HCT116 (cell line): Measurements from ENCODE around the gene SLTM.

Experiments
- EZH2 ChIP-seq: fragments of 200-600 bp; sonication (generic); IDR thresholded peaks from 2 replicates; pipeline ENCODE4 v1.6.1; 2017; ENCODE audit warnings: antibody characterized with exemption, mixed run types
- JUND ChIP-seq: IDR thresholded peaks from 2 replicates; pipeline ENCODE4 v1.6.1; 2012
- POLR2A ChIP-seq: IDR thresholded peaks from 2 replicates; pipeline ENCODE4 v1.7.0; 2011; ENCODE audit warnings: borderline replicate concordance; ENCODE audit not compliant: insufficient read depth, insufficient read length; ENCODE audit errors: extremely low read depth
- RAD21 ChIP-seq: IDR thresholded peaks from 2 replicates; pipeline ENCODE4 v1.6.1; 2012; ENCODE audit warnings: low read depth, mild to moderate bottlenecking
- SIN3A ChIP-seq: IDR thresholded peaks from 2 replicates; pipeline ENCODE4 v1.6.1; 2012; ENCODE audit warnings: low read depth
- YY1 ChIP-seq: IDR thresholded peaks from 2 replicates; pipeline ENCODE4 v1.6.1; 2011; ENCODE audit warnings: low read length, low read depth, moderate library complexity, mild to moderate bottlenecking; ENCODE audit not compliant: insufficient replicate concordance; ENCODE audit errors: extremely low read depth
- TF ChIP-seq, protein P1 (sequence below): IDR thresholded peaks from 2 replicates; pipeline ENCODE4 v1.6.1; 2012
- TF ChIP-seq, protein P2 (sequence below), 3 experiments: fragments of 200-600 bp in 1 of 3; sonication (generic) in 1 of 3; IDR thresholded peaks in 2 of 3; conservative IDR thresholded peaks in 1 of 3; 2 replicates each; pipeline ENCODE4 v1.5.1; 2012 to 2017; ENCODE audit warnings: low read depth in 2 of 3, low read length in 2 of 3, antibody characterized with exemption in 1 of 3, borderline replicate concordance in 1 of 3, control low read depth in 1 of 3, mild to moderate bottlenecking in 1 of 3, mixed read lengths in 1 of 3, mixed run types in 1 of 3, moderate library complexity in 1 of 3; ENCODE audit not compliant: insufficient read depth in 1 of 3

DNA sequence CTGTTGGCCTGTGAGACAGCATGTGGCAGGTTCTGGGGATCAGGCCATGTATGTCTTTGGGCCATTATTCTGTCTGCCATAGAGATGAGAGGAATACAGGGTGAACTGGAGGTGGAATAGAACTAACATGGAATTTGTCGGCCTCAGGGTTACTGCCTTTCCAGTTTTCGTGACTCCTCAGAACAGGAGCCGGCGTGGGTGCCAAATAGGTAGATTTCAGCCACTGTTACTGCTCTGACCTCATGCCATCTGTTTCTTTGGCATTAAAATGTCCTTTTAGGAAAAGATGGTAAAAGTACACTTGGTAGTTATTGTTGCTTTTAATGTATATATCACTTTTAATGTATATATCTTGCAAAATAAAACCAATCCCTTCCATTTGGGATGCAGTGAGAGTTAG lies 65.6 kb downstream of the SLTM start:
- TF ChIP-seq, protein P1, sequence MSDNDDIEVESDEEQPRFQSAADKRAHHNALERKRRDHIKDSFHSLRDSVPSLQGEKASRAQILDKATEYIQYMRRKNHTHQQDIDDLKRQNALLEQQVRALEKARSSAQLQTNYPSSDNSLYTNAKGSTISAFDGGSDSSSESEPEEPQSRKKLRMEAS: no peak
- no peak for TF ChIP-seq POLR2A
- TF ChIP-seq, protein P2, sequence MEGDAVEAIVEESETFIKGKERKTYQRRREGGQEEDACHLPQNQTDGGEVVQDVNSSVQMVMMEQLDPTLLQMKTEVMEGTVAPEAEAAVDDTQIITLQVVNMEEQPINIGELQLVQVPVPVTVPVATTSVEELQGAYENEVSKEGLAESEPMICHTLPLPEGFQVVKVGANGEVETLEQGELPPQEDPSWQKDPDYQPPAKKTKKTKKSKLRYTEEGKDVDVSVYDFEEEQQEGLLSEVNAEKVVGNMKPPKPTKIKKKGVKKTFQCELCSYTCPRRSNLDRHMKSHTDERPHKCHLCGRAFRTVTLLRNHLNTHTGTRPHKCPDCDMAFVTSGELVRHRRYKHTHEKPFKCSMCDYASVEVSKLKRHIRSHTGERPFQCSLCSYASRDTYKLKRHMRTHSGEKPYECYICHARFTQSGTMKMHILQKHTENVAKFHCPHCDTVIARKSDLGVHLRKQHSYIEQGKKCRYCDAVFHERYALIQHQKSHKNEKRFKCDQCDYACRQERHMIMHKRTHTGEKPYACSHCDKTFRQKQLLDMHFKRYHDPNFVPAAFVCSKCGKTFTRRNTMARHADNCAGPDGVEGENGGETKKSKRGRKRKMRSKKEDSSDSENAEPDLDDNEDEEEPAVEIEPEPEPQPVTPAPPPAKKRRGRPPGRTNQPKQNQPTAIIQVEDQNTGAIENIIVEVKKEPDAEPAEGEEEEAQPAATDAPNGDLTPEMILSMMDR (IDR thresholded peaks at IDR 0.05 in 2 of 3, conservative IDR thresholded peaks at IDR 0.05 in 1 of 3; ENCODE audit: borderline replicate concordance in 1 of 3, insufficient read depth in 1 of 3, low read depth in 2 of 3, low read length in 2 of 3): no peak
- TF ChIP-seq YY1: no peak
- TF ChIP-seq SIN3A: no peak
- no peak for TF ChIP-seq RAD21
- TF ChIP-seq EZH2: no peak
- no peak for TF ChIP-seq JUND
